Esophagus muscularis mucosa (tissue), 3 donors: ENCODE results near the gene TMEM175.

Source experiments
- POLR2A ChIP-seq: fragments of 450-650 bp; IDR thresholded peaks from one replicate; pipeline ENCODE4 v1.6.1; 2017; ENCODE audit warnings: antibody characterized with exemption, moderate library complexity, mild to moderate bottlenecking, low read depth
- POLR2AphosphoS5 ChIP-seq, 2 donors: sonication (generic); formaldehyde crosslinking; IDR thresholded peaks; one replicate each; pipeline ENCODE4 v1.6.1; 2017; ENCODE audit warnings: antibody characterized with exemption in 2 of 2
- TF ChIP-seq, protein P1 (sequence below), 3 experiments: fragments of 200-600 bp in 2 of 3; fragments of 450-650 bp in 1 of 3; sonication (generic) in 2 of 3; IDR thresholded peaks; one replicate each; pipeline ENCODE4 v1.5.1; 2017 to 2019; ENCODE audit warnings: antibody characterized with exemption in 3 of 3, mild to moderate bottlenecking in 2 of 3, moderate library complexity in 1 of 3

- TF ChIP-seq POLR2A (no peak), POLR2AphosphoS5 (IDR thresholded peaks at IDR 0.05) (no peak)
- TF ChIP-seq, protein P1, sequence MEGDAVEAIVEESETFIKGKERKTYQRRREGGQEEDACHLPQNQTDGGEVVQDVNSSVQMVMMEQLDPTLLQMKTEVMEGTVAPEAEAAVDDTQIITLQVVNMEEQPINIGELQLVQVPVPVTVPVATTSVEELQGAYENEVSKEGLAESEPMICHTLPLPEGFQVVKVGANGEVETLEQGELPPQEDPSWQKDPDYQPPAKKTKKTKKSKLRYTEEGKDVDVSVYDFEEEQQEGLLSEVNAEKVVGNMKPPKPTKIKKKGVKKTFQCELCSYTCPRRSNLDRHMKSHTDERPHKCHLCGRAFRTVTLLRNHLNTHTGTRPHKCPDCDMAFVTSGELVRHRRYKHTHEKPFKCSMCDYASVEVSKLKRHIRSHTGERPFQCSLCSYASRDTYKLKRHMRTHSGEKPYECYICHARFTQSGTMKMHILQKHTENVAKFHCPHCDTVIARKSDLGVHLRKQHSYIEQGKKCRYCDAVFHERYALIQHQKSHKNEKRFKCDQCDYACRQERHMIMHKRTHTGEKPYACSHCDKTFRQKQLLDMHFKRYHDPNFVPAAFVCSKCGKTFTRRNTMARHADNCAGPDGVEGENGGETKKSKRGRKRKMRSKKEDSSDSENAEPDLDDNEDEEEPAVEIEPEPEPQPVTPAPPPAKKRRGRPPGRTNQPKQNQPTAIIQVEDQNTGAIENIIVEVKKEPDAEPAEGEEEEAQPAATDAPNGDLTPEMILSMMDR (IDR thresholded peaks at IDR 0.05): no peak
These were observed 23.7 kb downstream of the TMEM175 start for GRCh38 chr4:955931-956381.
